Right atrium auricular region (tissue), 2 donors: ENCODE results near the gene NETO2. TPM values are rescaled to one million over a fixed set of nuclear protein-coding genes. Genes with fewer than 3 reads are reported as not detected.

Experiments
- DNase-seq: peaks from one replicate; pipeline ENCODE4 v3.0.0-alpha.2; 2019; ENCODE audit warnings: low spot score
- H3K27ac ChIP-seq, 2 donors: fragments of 200-600 bp; sonication (generic); 1 replicate in 1 of 2; 2 replicates in 1 of 2; pipeline ENCODE4 v1.5.1; 2016 to 2019
- H3K27me3 ChIP-seq, 2 donors: fragments of 200-600 bp; sonication (generic); one replicate each; pipeline versions ENCODE4 v1.5.1 to v1.6.0; 2017 to 2019
- H3K36me3 ChIP-seq: fragments of 200-600 bp; sonication (generic); one replicate; pipeline ENCODE4 v1.5.1; 2016
- H3K4me1 ChIP-seq, 2 donors: fragments of 200-600 bp; sonication (generic); one replicate each; pipeline versions ENCODE4 v1.5.1 to v1.6.0; 2017 to 2019
- H3K4me3 ChIP-seq, 2 donors: fragments of 200-600 bp; sonication (generic); 1 replicate in 1 of 2; 2 replicates in 1 of 2; pipeline ENCODE4 v1.5.1; 2017 to 2019; ENCODE audit warnings: mild to moderate bottlenecking in 1 of 2, moderate library complexity in 1 of 2
- H3K9me3 ChIP-seq, 2 donors: fragments of 200-600 bp; sonication (generic); one replicate each; pipeline ENCODE4 v1.5.1; 2019
- CTCF ChIP-seq, 2 donors: fragments of 200-600 bp; sonication (generic); IDR thresholded peaks; one replicate each; pipeline ENCODE4 v1.5.1; 2019; ENCODE audit warnings: antibody characterized with exemption in 2 of 2
- total RNA-seq, 2 donors: library from RNA; depleted of rRNA; stranded (reverse); fragments of >200 nt; gene quantifications; one replicate each; pipeline ENCODE4 v1.1.0, GENCODE V29; 2016

NETO2 gene
- total RNA-seq, 2 donors from 2014 or later: 0.93 to 2.0 TPM

- H3K27ac ChIP-seq: no peak overlapping the region
- H3K4me3 ChIP-seq: no peak overlapping the region
- no peak for DNase-seq
- no peaks in the 10 kb centered on the region for H3K36me3 ChIP-seq
- no peak for TF ChIP-seq CTCF (IDR thresholded peaks at IDR 0.05)
- H3K9me3 ChIP-seq: no peaks in the 10 kb centered on the region
- no peaks in the 10 kb centered on the region for H3K27me3 ChIP-seq
- H3K4me1 ChIP-seq: no peaks in the 10 kb centered on the region
These were observed 99.6 kb downstream of the NETO2 start for GRCh38 chr16:47043970-47044684.

- no peaks in the 10 kb centered on the region for H3K4me1 ChIP-seq
- TF ChIP-seq CTCF (IDR thresholded peaks at IDR 0.05): no peak
- H3K9me3 ChIP-seq: no peaks in the 10 kb centered on the region
- H3K27me3 ChIP-seq: no peaks in the 10 kb centered on the region
- no peak overlapping the region for H3K4me3 ChIP-seq
- no peaks in the 10 kb centered on the region for H3K36me3 ChIP-seq
- no peak overlapping the region for H3K27ac ChIP-seq
- no peak for DNase-seq
These were observed 100.5 kb downstream of the NETO2 start for GRCh38 chr16:47043200-47043599.

GRCh38 chr16:47037746-47038458 lies 105.8 kb downstream of the NETO2 start:
- Histone ChIP-seq H3K36me3 (no peaks in the 10 kb centered on the region), H3K9me3 (no peaks in the 10 kb centered on the region), H3K4me3 (peak overlapping the region; percentile 53 to 65), H3K4me1 (peaks cover 0 to 5% of the 10 kb centered on the region in 2 donors), H3K27me3 (no peaks in the 10 kb centered on the region), H3K27ac (peak overlapping the region; percentile 5 to 39)
- TF ChIP-seq CTCF (IDR thresholded peaks at IDR 0.05): peak; percentile 83 to 97
- peak; percentile 88 for DNase-seq

GRCh38 chr16:47037396-47037745 lies 106.4 kb downstream of the NETO2 start:
- Histone ChIP-seq H3K27me3 (no peaks in the 10 kb centered on the region), H3K27ac (peak overlapping the region in 1 of 2 donors; percentile 39), H3K4me1 (peaks cover 0 to 5% of the 10 kb centered on the region in 2 donors), H3K36me3 (no peaks in the 10 kb centered on the region), H3K9me3 (no peaks in the 10 kb centered on the region), H3K4me3 (peak overlapping the region; percentile 53 to 65)
- no peak for TF ChIP-seq CTCF (IDR thresholded peaks at IDR 0.05)
- DNase-seq: no peak

- no peaks in the 10 kb centered on the region for H3K27me3 ChIP-seq
- no peak for TF ChIP-seq CTCF (IDR thresholded peaks at IDR 0.05)
These were observed 107.5 kb downstream of the NETO2 start for GRCh38 chr16:47036201-47036600.

More at GRCh38 chr16:47036201-47036600, 107.5 kb downstream of the NETO2 start:
- DNase-seq: no peak
- H3K4me1 ChIP-seq: peaks cover 0 to 5% of the 10 kb centered on the region in 2 donors
- no peaks in the 10 kb centered on the region for H3K9me3 ChIP-seq
- H3K27ac ChIP-seq: no peak overlapping the region
- H3K36me3 ChIP-seq: no peaks in the 10 kb centered on the region
- no peak overlapping the region for H3K4me3 ChIP-seq
